Smooth muscle cell of bladder (primary cell): ENCODE results near the gene SPATA31C2. TPM values are rescaled to one million over a fixed set of nuclear protein-coding genes. Genes with fewer than 3 reads are reported as not detected.

Experiments
- total RNA-seq: library from RNA; depleted of rRNA; stranded (reverse); fragments of >200 nt; gene quantifications from 2 replicates; pipeline ENCODE4 v1.2.3, GENCODE V29; 2014

Gene SPATA31C2
- total RNA-seq = not detected in 2 replicates

GRCh38 chr9:88138375-88138774 lies at the start of gene SPATA31C2:
Gene SPATA31C2 (minus strand): TSS chr9:88138475. CDS start chr9:88138446, 29 bp downstream.

Other genes with a start within 250 kb of the SPATA31C2 start
- not detected in 2 replicates for gene SPATA31C1, start 220.5 kb downstream of the SPATA31C2 start, total RNA-seq
- 5.7 and 7.2 TPM in 2 replicates for gene CDK20, start 163.9 kb downstream of the SPATA31C2 start, total RNA-seq
- 70.5 and 100 TPM in 2 replicates for gene SPIN1, start 250.0 kb upstream of the SPATA31C2 start, total RNA-seq